ENCODE data around the gene SEMG1. TPM values are rescaled to one million over a fixed set of nuclear protein-coding genes. Genes with fewer than 3 reads are reported as not detected.

SEMG1 gene
- polyA plus RNA-seq, 3 donors = not detected

DNA sequence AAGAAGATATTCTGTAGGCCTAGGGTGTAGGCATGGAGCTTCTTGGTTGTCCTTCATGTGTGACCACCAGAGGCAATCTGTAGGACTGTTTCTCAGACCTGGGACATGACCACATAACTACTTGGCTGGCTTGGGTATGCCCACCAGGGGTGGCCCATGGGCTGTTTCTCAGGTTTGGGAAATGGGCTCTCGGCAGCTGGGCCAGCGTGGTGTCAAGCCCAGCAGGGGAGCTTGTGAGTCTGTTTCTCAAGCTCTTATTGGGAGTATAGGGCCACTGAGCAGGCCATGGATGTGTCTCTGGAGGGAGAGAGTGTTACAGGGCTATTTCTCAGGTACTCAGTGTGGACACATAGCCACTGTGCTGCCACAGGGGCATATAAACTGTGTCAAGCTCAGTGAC lies 11.8 kb downstream of the SEMG1 start:
- DNase-seq (ENCODE audit: low read depth in 3 of 3, low spot score in 2 of 3) = no peak

DNA sequence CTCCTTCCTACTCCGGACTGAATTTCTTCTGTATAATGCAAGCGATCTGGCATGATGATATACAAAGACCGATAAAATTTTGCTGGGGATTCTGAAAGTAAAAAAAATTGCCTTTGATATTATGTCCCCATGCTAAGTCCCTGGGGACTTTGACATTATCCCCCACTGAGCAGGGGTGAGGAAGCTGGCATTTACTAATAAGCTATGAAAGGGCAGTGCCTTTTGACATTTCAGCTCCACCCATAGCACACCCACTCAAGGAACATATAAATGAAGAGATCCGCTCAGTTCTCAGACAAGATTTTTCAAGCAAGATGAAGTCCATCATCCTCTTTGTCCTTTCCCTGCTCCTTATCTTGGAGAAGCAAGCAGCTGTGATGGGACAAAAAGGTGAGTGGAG lies 14.2 kb downstream of the SEMG1 start, which contains the start of gene SEMG2:
Gene SEMG2 (plus strand): TSS at position 298 of the 400 bp plus-strand sequence. CDS start 17 bp downstream, at position 315.
- DNase-seq (ENCODE audit: low read depth in 3 of 3, low spot score in 2 of 3) = no peak

DNA sequence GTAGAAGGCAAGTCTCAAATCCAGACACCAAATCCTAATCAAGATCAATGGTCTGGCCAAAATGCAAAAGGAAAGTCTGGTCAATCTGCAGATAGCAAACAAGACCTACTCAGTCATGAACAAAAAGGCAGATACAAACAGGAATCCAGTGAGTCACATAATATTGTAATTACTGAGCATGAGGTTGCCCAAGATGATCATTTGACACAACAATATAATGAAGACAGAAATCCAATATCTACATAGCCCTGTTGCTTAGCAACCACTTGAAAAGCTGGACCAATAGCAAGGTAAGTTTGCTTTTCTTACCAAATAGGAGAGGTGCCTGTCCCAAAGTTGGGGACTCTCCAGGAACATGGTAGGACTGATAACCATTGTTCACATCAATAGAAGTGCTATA lies 16.3 kb downstream of the SEMG1 start:
- no peak for DNase-seq (ENCODE audit: low read depth in 3 of 3, low spot score in 2 of 3)

DNA sequence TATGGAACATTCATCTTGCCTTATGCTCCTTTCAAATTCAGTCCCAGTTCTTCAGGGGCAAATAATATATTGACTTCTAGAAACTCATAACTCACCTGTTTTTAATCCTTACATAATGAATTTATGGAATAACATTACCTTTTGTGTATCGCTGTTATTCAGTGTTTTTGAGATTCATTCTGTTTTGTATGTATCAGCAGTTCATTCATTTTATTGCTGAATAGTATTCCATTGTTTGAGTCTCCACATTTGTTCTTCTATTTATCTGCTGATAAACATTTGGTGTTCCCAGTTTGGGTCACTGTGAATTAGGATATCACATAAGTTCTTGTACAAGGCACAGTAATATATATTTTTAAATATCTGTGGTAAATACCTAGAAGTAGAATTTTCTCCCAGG lies 19.5 kb downstream of the SEMG1 start:
- no peak for DNase-seq (ENCODE audit: low read depth in 3 of 3, low spot score in 2 of 3)

DNA sequence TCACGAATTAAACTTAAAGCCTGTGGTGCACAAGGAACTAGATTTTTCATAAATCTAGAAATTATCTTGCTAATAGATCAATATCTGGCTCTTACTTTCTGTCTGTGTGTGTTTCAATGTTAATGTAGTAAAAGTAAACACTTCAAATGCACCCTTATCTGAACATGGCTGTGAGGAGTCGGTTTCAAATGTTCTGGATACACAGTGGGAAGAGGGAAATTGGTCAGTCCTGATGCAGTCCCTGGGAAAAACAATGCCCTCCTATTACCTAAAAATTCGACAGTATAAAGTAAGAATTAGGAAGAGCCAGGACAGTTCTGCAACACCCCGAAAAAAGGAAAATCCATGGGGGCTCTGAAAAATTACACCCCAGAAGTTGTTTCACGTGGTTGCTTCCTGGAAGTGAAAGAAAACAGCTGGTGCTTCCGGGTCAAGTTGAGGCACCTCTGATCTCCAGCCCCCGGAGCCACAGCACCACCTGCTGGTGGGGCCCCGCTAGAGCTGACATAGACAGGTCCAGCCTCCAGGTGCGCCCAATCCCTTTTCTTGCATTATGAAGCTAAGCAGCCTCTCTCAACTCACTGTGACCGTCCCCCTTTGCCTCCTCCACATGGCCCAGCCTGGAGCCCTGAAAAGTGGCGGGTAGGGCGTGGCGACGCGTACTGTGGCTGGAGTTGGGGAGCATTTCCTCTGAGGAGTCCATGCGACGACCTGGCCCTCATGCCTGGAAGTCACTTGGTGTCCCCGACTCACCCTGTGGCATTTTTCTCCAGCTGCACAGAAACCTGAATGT lies 22.6 kb downstream of the SEMG1 start:
- no peak for DNase-seq (ENCODE audit: low read depth in 3 of 3, low spot score in 2 of 3)

DNA sequence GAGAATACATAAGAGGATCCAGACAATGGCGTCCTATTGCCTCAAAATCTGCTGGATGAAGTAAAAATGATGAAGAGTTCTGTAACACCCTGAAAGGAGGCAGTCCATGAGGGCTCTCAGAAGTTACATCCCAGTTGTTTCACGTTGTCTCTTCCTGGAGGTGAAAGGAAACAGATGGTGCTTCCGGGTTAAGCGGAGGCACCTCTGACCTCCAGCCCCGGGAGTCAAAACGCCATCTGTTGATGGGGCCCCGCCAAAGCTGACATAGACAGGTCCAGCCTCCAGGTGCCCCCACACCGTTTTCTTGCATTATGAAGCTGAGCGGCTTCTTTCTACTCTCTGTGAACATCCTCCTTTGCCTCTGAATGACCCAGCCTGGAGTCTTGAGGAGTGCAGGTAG lies 23.8 kb downstream of the SEMG1 start:
- DNase-seq (ENCODE audit: low read depth in 3 of 3, low spot score in 2 of 3) = no peak

DNA sequence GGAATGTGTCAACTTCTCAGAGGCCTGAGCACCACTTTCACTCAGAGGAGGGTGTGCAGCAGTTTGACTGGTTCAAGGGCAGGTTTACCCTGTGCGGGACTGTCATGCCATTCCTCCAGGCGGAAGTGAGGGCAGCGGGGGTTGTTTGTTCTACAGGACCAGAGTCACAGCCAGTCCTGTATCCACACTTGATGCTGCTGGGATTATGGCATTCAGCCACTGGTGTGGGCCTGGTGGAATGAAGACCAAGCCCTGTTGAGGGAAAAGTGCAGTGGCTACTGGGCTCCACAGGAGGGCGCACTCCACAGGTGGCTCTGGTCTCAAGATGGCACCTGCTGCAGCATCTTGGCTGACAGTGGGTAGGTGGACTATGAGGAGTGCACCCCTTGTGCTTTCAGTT lies 29.2 kb downstream of the SEMG1 start:
- no peak for DNase-seq (ENCODE audit: low read depth in 3 of 3, low spot score in 2 of 3)

DNA sequence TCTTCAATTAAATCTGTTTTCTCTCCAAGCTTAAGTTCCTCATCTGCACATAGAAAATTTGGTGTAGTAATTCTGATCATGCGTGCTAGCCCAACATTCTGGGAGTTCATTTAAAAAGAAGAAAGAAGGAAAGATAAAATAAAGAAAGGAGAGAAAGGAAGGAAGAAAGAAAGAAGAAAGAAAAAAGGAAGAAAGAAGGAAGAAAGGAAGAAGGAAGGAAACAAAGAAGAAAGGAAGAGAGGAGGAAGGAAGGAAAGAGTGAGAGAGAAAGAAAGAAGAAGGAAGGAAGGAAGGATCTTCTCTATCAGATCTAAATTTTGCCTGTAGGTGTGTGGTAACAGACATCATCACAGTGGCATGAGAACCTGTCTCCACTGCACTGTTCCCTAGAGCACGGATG lies 31.3 kb downstream of the SEMG1 start:
- no peak for DNase-seq (ENCODE audit: low read depth in 3 of 3, low spot score in 2 of 3)

DNA sequence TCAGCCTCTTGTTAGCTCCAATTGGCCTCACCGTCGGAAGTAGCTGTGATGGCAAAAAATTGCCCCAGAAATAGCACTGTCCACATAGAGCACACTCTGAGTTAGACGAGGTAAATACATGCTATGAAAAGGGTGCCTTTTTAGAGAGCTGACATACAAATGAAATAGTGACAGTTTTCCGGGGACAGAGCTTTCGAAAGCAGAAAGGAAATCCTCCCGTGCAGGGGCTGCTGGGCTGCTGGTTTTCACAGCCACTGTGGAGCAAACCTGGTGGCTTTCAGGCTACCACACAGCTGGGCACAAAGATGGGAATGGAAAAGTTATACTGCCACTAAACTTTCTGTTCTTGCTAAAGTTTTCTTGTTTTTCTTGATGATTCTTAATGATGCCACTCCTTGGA lies 39.3 kb downstream of the SEMG1 start:
- DNase-seq (ENCODE audit: low read depth in 3 of 3, low spot score in 2 of 3) = no peak

DNA sequence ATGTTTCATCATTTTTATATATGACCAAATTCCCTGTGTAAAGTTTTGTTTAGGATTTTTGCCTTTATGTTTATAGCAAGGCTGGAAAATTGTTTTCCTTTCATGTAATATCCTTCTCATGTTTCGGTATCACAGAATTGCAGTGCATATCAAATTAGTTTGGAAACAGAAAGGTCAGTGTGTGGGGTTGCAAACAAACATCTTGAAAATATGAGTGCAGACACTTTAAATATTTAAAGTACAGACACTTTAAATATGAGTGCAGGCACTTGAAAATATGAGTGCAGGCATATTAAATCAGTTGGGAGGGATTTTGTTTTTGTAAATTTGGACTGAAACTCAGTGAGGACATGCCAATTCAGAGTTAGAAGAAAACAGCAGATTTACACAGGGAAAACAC lies 41.0 kb downstream of the SEMG1 start:
- no peak for DNase-seq (ENCODE audit: low read depth in 3 of 3, low spot score in 2 of 3)

DNA sequence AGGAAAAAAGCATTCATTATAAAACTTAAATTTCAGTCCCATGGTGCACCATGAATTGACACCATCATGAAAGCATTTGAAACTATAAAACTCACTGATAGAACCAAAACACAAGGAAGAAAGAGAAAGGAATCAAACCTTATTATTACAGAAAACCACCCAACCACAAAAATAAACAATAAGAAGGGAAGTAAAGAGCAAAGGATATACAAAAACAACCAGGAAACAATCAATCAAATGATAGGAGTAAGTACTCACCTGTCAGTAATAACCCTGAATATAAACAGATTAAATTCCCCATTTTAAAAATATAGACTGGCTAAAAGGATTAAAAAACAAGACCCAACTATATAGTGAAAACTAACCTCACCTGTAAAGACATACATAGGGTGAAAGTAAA lies 41.8 kb downstream of the SEMG1 start:
- no peak for DNase-seq (ENCODE audit: low read depth in 3 of 3, low spot score in 2 of 3)

DNA sequence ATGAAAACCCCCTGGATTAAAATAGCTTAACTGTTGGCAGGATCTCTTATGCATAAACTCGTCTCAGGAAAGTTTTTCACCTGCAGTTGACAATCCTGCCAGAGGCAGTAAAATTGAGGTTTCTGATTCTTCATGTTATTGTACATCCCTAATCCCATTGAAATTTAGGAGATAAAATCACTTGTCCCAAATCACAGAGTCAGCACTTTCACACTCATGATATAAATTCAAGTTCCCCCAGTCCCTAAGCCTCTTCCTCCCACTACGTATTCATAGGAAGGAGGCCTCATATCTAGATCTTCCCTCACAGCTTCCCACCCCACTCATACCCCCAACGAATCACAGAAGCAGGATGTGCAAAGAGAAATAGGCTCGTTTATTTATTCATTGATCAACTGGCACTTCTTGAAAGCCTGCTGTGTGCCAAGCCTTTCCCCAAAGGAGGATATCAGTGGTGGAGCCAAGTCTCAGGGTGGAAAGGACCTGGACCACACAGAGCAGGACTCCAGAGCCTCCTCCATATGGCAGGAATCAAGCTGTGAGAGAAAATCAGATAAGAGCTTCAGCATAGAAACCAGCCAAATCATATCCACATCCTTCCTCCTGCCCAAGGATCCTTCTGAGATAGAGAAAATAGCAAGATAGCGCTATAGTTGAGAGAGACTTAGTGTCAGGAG lies 45.2 kb downstream of the SEMG1 start:
- no peak for DNase-seq (ENCODE audit: low read depth in 3 of 3, low spot score in 2 of 3)

DNA sequence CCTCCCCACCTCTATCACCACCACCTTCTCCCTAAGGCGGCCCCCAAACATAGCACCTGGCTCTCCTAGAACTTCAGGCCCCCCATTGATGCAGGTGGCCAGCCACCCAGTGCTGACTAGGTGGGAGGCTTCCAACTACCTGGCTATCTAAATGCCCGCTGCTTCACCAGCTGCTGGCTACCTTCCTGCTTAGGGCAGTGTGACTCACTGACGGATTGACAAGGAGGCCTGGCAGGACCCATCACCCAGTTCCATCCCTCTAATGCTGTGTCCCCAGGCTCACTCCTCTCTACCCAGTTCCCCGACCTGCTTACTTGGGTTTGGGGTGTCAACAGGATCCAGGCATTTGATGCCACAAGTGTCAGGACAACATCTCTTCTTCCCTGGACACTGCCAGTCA lies 46.4 kb downstream of the SEMG1 start:
- DNase-seq (ENCODE audit: low read depth in 3 of 3, low spot score in 2 of 3) = no peak

DNA sequence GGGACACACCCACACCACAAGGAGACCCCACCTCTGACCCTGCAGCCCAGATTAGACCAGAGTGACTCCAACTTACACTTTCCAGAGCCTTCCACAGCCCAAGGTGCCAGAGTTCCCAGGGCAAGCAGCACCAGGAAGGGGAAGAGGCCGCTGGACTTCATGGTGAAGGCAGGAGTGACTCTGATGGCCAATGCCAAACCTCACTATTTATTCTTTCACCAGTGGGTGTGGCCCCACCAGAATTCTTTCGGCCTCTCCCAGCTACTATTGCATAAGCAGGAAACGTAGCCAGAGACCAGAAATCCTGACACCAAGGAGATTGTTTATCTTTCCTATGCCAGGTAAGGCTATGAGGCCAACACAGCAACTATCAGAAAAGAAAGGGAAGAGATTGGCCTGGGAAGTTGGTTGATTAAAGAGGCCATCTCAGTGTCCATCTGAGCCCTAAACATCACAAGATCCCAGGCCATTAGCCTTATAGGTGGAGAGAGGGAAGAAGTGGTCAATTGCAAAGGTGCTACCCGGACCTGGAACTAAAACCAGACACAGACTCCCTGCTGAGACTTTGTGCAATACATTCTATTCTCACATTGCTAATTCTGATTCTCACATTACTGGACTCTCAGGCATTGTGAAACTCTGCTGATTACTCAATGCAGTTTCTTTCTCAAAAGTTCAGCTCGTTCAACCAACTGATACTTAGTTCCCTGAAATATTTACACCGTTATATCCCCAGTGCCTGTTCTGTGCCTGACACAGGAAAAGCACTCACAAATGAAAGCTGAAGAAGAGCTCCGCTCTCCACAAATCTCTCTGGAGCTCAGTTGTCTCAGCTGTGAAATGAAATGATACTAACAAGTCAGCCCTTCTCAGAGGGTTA lies 47.8 kb downstream of the SEMG1 start, which contains the start of gene SLPI:
Gene SLPI (minus strand): TSS at position 182 of the 880 bp plus-strand sequence. CDS start 21 bp downstream, at position 161.
- no peak for DNase-seq (ENCODE audit: low read depth in 3 of 3, low spot score in 2 of 3)

DNA sequence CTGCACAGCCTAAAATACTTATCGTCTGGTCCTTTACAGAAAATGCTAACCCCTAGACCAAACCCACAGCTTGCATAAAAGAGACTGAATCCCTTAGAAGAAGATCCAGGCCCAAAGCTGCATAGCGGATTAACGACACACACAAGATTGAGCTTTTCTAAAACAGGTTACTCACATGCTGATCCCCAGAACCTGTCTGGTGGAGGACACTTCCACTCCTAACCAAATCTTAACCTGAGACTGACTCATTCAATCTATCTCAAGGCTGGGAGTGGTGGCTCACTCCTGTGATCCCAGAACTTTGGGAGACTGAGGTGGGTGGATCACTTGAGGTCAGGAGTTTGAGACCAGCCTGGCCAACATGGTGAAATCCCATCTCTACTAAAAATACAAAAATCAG lies 50.3 kb downstream of the SEMG1 start:
- DNase-seq (ENCODE audit: low read depth in 3 of 3, low spot score in 2 of 3) = no peak

DNA sequence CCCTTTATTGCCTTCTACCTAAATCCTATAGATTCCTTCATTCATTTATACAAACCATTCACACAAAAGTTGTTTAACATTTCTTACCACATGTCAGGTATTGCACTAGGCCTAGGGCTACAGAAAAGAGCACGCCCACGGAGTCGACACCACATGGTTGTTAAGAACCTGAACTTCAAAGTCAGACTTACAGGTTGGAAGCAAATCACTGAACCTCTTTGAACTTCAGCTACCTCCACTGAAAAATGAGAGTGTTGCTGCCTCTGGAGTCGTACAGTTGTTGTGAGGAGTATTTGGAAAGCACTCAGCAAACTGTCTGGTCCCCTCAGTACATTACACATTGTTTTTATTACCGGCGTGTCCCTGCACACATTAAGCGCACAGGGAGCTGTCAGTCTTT lies 50.9 kb downstream of the SEMG1 start:
- DNase-seq (ENCODE audit: low read depth in 3 of 3, low spot score in 2 of 3) = no peak

DNA sequence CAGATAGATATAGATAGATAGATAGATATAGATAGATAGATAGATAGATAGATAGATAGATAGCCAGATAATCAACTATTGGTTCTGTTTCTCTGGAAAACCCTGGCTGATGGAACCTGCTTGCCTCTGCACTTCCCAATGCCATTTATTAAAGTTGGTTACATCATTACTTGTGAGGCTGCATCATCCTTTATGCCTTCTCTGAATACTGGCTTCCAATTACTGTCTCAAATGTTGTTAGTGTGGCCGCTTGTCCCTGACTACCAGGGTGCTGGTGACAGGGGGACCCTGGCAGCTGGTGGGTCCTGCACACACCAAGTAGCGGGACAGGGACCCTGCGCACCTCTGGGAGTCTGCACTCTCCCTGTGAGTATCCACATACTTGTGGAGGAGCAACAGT lies 51.4 kb downstream of the SEMG1 start:
- DNase-seq (ENCODE audit: low read depth in 3 of 3, low spot score in 2 of 3) = no peak

DNA sequence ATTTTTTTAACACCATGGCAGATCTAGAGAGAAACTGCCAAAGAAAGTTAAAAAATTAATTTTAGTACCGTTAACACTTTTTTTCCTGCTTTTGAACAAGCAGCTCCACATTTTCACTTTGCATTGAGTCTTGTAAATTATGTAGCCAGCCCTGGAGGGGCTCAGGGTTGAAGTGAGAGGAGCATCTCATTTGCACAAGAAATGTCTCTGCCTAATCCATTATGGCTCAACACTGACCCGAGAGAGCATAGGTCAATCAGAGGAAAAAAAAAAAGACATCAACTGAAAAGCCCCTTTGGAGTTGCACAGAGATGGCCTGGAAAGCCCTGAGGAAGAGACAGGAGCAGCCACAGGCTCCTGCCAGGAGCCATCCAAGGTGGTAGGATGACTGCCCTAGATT lies 51.8 kb downstream of the SEMG1 start:
- no peak for DNase-seq (ENCODE audit: low read depth in 3 of 3, low spot score in 2 of 3)
